Adrenal gland (tissue), 12 donors: ENCODE measurements around the gene ARHGAP4. TPM values are rescaled to one million over a fixed set of nuclear protein-coding genes. Genes with fewer than 3 reads are reported as not detected.
A peak's percentile ranks its signal among the peaks of the same experiment; 100 is the strongest.

Experiments
- DNase-seq, 7 donors: peaks; one replicate each; pipeline ENCODE4 v3.0.0-alpha.2; 2019 to 2020
- H3K27ac ChIP-seq, 5 donors: fragments of 200-600 bp; sonication (generic) in 4 of 5; 1 replicate in 3 of 5; 2 replicates in 2 of 5; pipeline versions ENCODE4 v1.5.1 to v1.8.0; 2016 to 2020; ENCODE audit warnings: mild to moderate bottlenecking in 1 of 5
- H3K27me3 ChIP-seq: fragments of 200-600 bp; 2 replicates; pipeline ENCODE4 v1.8.0; 2021
- H3K36me3 ChIP-seq, 2 donors: fragments of 200-600 bp; replicated peaks in 1 of 2; 1 replicate in 1 of 2; 2 replicates in 1 of 2; pipeline versions ENCODE4 v1.5.1 to v1.8.0; 2018 to 2022
- H3K4me1 ChIP-seq, 2 donors: fragments of 200-600 bp; replicated peaks in 1 of 2; 1 replicate in 1 of 2; 2 replicates in 1 of 2; pipeline versions ENCODE4 v1.5.1 to v1.8.0; 2018 to 2021
- H3K4me3 ChIP-seq, 4 donors: fragments of 200-600 bp; sonication (generic) in 3 of 4; one replicate each; pipeline ENCODE4 v1.5.1; 2016 to 2018
- H3K9me3 ChIP-seq, 3 donors: fragments of 200-600 bp; sonication (generic) in 1 of 3; replicated peaks in 1 of 3; 1 replicate in 2 of 3; 2 replicates in 1 of 3; pipeline versions ENCODE4 v1.5.1 to v1.8.0; 2016 to 2021
- CTCF ChIP-seq, 6 experiments: fragments of 450-650 bp in 4 of 6; fragments of 200-600 bp in 2 of 6; sonication (generic) in 1 of 6; IDR thresholded peaks; 1 replicate in 5 of 6; 2 replicates in 1 of 6; pipeline versions ENCODE4 v1.5.1 to v1.8.0; 2016 to 2021; ENCODE audit warnings: antibody characterized with exemption in 6 of 6, mild to moderate bottlenecking in 2 of 6, moderate library complexity in 1 of 6
- POLR2A ChIP-seq, 2 donors: fragments of 450-650 bp; IDR thresholded peaks; one replicate each; pipeline ENCODE4 v1.6.1; 2017; ENCODE audit warnings: antibody characterized with exemption in 2 of 2, mild to moderate bottlenecking in 2 of 2, moderate library complexity in 1 of 2
- WGBS, 4 donors: extraction: QIAGEN DNeasy Blood & Tissue Kit in 2 of 4; methylation state at CpG; one replicate each; pipeline versions ENCODE4 v1.1.5 to v1.1.7; 2013 to 2017; 5-methylcytosine and 5-hydroxymethylcytosine counted together
- intact Hi-C, 2 donors: fragments of 100-400 bp; cut with DNase I; formaldehyde crosslinking; loops; one replicate each; pipeline versions ENCODE4 v1.14.1 to v1.15.0; 2022 to 2023
- polyA plus RNA-seq, 3 donors: library from polyadenylated mRNA; stranded (reverse); fragments of 200-250 nt in 2 of 3; fragments of 350-450 nt in 1 of 3; fragmentation: Illumina TruSeq in 1 of 3; extraction: RNeasy Lipid Tissue Mini Kit (QIAGEN cat#74804) in 1 of 3; gene quantifications; one replicate each; pipeline ENCODE4 v1.2.3, GENCODE V29; 2013 to 2014
- total RNA-seq, 9 donors: library from RNA; depleted of rRNA in 4 of 9; stranded (reverse); fragments of >200 nt in 4 of 9; fragments of 120-200 nt in 1 of 9; fragmentation: NEBNext Ultra II Directional in 1 of 9; extraction: Animal tissue kit (Norgen Biotek cat#: 25700) in 1 of 9; gene quantifications; one replicate each; pipeline versions ENCODE4 v1.1.0 to v1.2.4, GENCODE V29; 2013 to 2023
- donor health status: healthy with polysubstance abuse.
- donor health status: Bipolar disorder and iron deficiency.
- donor health status: DM: yes; HTN: yes; CAD: no.
- donor health status: DM: no; HTN: no; CAD: no.
- donor health status: DM: no; HTN: no; CAD: no.
- donor health status: DM: yes; HTN: yes; CAD: no.

The ARHGAP4 gene
- total and polyA plus RNA-seq, 12 donors, result 1.5 to 316 (median 46.0) TPM

- TF ChIP-seq CTCF (IDR thresholded peaks at IDR 0.05) (no peak), POLR2A (IDR thresholded peaks at IDR 0.05) (no peak)
- DNase-seq, result no peak
- intact Hi-C loops, result no loop called here
- Histone ChIP-seq H3K9me3 (no peaks in the 10 kb centered on the region), H3K27ac (no peak overlapping the region), H3K36me3 (no peaks in the 10 kb centered on the region), H3K4me1 (no peaks in the 10 kb centered on the region), H3K27me3 (peaks cover 23% of the 10 kb centered on the region), H3K4me3 (no peak overlapping the region)
- 87 to 93% (median 91%) methylated on average over 5 to 23 of the region's 23 CpGs for WGBS, 4 donors
Observed at GRCh38 chrX:153908219-153908860, 17.7 kb downstream of the ARHGAP4 start.

- Histone ChIP-seq H3K36me3 (no peaks in the 10 kb centered on the region), H3K4me1 (no peaks in the 10 kb centered on the region), H3K27ac (no peak overlapping the region), H3K27me3 (peaks cover 22% of the 10 kb centered on the region), H3K4me3 (no peak overlapping the region), H3K9me3 (no peaks in the 10 kb centered on the region)
- intact Hi-C loops, result no loop called here
- DNase-seq, result peak in 1 of 7 donors; percentile 12
- 78 to 82% methylated on average over 12 of the region's 12 CpGs; no CpG with 5 or more reads in 2 of the 4 donors for WGBS, 4 donors
- TF ChIP-seq CTCF (IDR thresholded peaks at IDR 0.05) (no peak), POLR2A (IDR thresholded peaks at IDR 0.05) (no peak)
Observed at GRCh38 chrX:153907456-153907855, 18.6 kb downstream of the ARHGAP4 start.

- Histone ChIP-seq H3K4me1 (no peaks in the 10 kb centered on the region), H3K27me3 (peaks cover 17% of the 10 kb centered on the region), H3K27ac (no peak overlapping the region), H3K9me3 (no peaks in the 10 kb centered on the region), H3K36me3 (no peaks in the 10 kb centered on the region), H3K4me3 (no peak overlapping the region)
- DNase-seq, result peak in 1 of 7 donors; percentile 13
- 62 to 79% (median 75%) methylated on average over 11 to 27 of the region's 27 CpGs; no CpG with 5 or more reads in 1 of the 4 donors for WGBS, 4 donors
- intact Hi-C loops, result no loop called here
- TF ChIP-seq POLR2A (IDR thresholded peaks at IDR 0.05) (no peak), CTCF (IDR thresholded peaks at IDR 0.05) (no peak)
Observed at GRCh38 chrX:153906126-153906917, 19.7 kb downstream of the ARHGAP4 start.

- H3K27ac ChIP-seq, result no peak overlapping the region
- TF ChIP-seq CTCF (IDR thresholded peaks at IDR 0.05), result no peak
- TF ChIP-seq POLR2A (IDR thresholded peaks at IDR 0.05), result no peak
- no peaks in the 10 kb centered on the region for H3K36me3 ChIP-seq
- no peak overlapping the region for H3K4me3 ChIP-seq
- peak in 1 of 7 donors; percentile 21 for DNase-seq
- H3K27me3 ChIP-seq, result peaks cover 14% of the 10 kb centered on the region
- intact Hi-C loops, result no loop called here
- no peaks in the 10 kb centered on the region for H3K4me1 ChIP-seq
- WGBS, 4 donors, result 87 to 97% (median 91%) methylated on average over 12 to 32 of the region's 32 CpGs; no CpG with 5 or more reads in 1 of the 4 donors
- H3K9me3 ChIP-seq, result no peaks in the 10 kb centered on the region
Observed at GRCh38 chrX:153905481-153906095, 20.5 kb downstream of the ARHGAP4 start.
